Activated CD8-positive, alpha-beta T cell treated with anti-CD3 and anti-CD28 coated beads for 36 hours (primary cell): ENCODE data around the gene TMEM25. TPM values are rescaled to one million over a fixed set of nuclear protein-coding genes. Genes with fewer than 3 reads are reported as not detected.

Experiments used
- ATAC-seq: fragments of 200-7000 bp; cut with Tn5 transposase; one replicate; pipeline ENCODE4 v1.10.0; 2021; ENCODE audit warnings: mild to moderate bottlenecking, moderate library complexity
- CTCF ChIA-PET: fragments of 350-600 bp; sonication (Branson Sonifier 250); formaldehyde crosslinking; loops from one replicate; lab custom pipeline; 2021; ENCODE audit warnings: antibody characterized with exemption; lab: Charles Lee
- POLR2A ChIA-PET: fragments of 350-600 bp; sonication (Branson Sonifier 250); formaldehyde crosslinking; loops from one replicate; lab custom pipeline; 2021; ENCODE audit warnings: antibody characterized with exemption; lab: Charles Lee
- DNase-seq: peaks from one replicate; pipeline ENCODE4 v3.0.0-alpha.2; 2020
- H3K27ac Mint-ChIP-seq: one replicate; pipeline ENCODE4 v1.8.0; 2021; ENCODE audit warnings: mild to moderate bottlenecking, mixed read lengths
- H3K27me3 Mint-ChIP-seq: one replicate; pipeline ENCODE4 v1.8.0; 2021; ENCODE audit warnings: mixed read lengths
- H3K36me3 Mint-ChIP-seq: one replicate; pipeline ENCODE4 v1.8.0; 2021; ENCODE audit warnings: low read depth, mixed read lengths
- H3K4me1 Mint-ChIP-seq: one replicate; pipeline ENCODE4 v1.8.0; 2021; ENCODE audit warnings: low read depth, mixed read lengths
- H3K4me3 Mint-ChIP-seq: one replicate; pipeline ENCODE4 v1.8.0; 2021; ENCODE audit warnings: mild to moderate bottlenecking, moderate library complexity, mixed read lengths
- H3K9me3 Mint-ChIP-seq: one replicate; pipeline ENCODE4 v1.8.0; 2021; ENCODE audit warnings: mixed read lengths
- intact Hi-C: fragments of 100-400 bp; cut with micrococcal nuclease; formaldehyde crosslinking; loops from one replicate; pipeline ENCODE4 v1.10.0; 2022
- total RNA-seq, 2 experiments: library from RNA; stranded (reverse); gene quantifications; one replicate each; pipeline ENCODE4 v1.2.3, GENCODE V29; 2021
- TF ChIP-seq, protein P1 (sequence below): fragments of 200-600 bp; IDR thresholded peaks from one replicate; pipeline ENCODE4 v1.8.0; 2022; ENCODE audit warnings: antibody characterized with exemption, mild to moderate bottlenecking

TMEM25 gene
- total RNA-seq, 2 experiments from 2014 or later = 9.8 to 15.0 TPM

DNA sequence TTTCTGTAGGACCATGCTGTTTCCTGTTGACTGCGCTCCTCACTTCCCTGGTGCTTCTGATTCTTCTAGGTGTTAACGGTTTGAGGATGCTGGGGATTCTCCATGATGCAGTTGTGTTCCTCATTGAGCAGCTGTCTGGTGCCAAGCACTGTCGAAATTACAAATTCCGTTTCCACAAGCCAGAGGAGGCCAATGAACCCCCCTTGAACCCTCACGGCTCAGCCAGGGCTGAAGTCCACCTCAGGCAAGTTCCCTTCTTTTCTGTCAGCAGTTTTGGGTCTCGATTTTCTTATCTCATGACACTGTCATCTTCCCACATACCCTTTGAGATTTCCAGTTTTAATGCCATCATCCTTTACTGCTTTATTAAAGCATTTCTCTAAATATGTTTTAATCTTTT, 11.4 kb upstream of the TMEM25 start:
- Mint-ChIP-seq H3K4me3 (no peak overlapping the region), H3K27ac (peak overlapping the region; percentile 29), H3K4me1 (no peaks in the 10 kb centered on the region), H3K36me3 (peaks cover 31% of the 10 kb centered on the region), H3K27me3 (no peaks in the 10 kb centered on the region), H3K9me3 (no peaks in the 10 kb centered on the region)
- ATAC-seq = no peak
- ChIA-PET POLR2A (no interaction called here), CTCF (no interaction called here)
- intact Hi-C loops = no loop called here
- DNase-seq = no peak
- TF ChIP-seq, protein P1, sequence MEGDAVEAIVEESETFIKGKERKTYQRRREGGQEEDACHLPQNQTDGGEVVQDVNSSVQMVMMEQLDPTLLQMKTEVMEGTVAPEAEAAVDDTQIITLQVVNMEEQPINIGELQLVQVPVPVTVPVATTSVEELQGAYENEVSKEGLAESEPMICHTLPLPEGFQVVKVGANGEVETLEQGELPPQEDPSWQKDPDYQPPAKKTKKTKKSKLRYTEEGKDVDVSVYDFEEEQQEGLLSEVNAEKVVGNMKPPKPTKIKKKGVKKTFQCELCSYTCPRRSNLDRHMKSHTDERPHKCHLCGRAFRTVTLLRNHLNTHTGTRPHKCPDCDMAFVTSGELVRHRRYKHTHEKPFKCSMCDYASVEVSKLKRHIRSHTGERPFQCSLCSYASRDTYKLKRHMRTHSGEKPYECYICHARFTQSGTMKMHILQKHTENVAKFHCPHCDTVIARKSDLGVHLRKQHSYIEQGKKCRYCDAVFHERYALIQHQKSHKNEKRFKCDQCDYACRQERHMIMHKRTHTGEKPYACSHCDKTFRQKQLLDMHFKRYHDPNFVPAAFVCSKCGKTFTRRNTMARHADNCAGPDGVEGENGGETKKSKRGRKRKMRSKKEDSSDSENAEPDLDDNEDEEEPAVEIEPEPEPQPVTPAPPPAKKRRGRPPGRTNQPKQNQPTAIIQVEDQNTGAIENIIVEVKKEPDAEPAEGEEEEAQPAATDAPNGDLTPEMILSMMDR = no peak

DNA sequence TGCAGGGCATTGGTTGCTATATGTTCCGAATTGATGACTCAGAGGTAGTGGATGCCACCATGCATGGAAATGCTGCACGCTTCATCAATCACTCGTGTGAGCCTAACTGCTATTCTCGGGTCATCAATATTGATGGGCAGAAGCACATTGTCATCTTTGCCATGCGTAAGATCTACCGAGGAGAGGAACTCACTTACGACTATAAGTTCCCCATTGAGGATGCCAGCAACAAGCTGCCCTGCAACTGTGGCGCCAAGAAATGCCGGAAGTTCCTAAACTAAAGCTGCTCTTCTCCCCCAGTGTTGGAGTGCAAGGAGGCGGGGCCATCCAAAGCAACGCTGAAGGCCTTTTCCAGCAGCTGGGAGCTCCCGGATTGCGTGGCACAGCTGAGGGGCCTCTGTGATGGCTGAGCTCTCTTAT, 9.1 kb upstream of the TMEM25 start:
- POLR2A ChIA-PET = interaction anchor here (1.1 kb wide), 1 partner anchor 22 kb away, joined by 3 read pairs; no protein-coding TSS in a partner anchor
- no peaks in the 10 kb centered on the region for H3K9me3 Mint-ChIP-seq

DNA sequence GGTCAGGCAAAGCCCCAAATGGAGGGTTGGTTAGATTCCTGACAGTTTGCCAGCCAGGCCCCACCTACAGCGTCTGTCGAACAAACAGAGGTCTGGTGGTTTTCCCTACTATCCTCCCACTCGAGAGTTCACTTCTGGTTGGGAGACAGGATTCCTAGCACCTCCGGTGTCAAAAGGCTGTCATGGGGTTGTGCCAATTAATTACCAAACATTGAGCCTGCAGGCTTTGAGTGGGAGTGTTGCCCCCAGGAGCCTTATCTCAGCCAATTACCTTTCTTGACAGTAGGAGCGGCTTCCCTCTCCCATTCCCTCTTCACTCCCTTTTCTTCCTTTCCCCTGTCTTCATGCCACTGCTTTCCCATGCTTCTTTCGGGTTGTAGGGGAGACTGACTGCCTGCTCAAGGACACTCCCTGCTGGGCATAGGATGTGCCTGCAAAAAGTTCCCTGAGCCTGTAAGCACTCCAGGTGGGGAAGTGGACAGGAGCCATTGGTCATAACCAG, 8.4 kb upstream of the TMEM25 start:
- Mint-ChIP-seq H3K27me3 (no peaks in the 10 kb centered on the region), H3K36me3 (peaks cover 20% of the 10 kb centered on the region), H3K4me1 (no peaks in the 10 kb centered on the region), H3K27ac (no peak overlapping the region), H3K4me3 (no peak overlapping the region), H3K9me3 (no peaks in the 10 kb centered on the region)
- CTCF ChIA-PET = no interaction called here
- ATAC-seq (no peak), DNase-seq (no peak)
- intact Hi-C loops = no loop called here
- TF ChIP-seq, protein P1 = no peak
- POLR2A ChIA-PET = no interaction called here

More for the DNA sequence above, 9.1 kb upstream of the TMEM25 start:
- DNase-seq (no peak), ATAC-seq (no peak)
- Mint-ChIP-seq H3K36me3 (peaks cover 20% of the 10 kb centered on the region), H3K4me1 (no peaks in the 10 kb centered on the region), H3K27ac (no peak overlapping the region), H3K27me3 (no peaks in the 10 kb centered on the region), H3K4me3 (no peak overlapping the region)
- TF ChIP-seq, protein P1 = no peak
- CTCF ChIA-PET = no interaction called here
- intact Hi-C loops = no loop called here

DNA sequence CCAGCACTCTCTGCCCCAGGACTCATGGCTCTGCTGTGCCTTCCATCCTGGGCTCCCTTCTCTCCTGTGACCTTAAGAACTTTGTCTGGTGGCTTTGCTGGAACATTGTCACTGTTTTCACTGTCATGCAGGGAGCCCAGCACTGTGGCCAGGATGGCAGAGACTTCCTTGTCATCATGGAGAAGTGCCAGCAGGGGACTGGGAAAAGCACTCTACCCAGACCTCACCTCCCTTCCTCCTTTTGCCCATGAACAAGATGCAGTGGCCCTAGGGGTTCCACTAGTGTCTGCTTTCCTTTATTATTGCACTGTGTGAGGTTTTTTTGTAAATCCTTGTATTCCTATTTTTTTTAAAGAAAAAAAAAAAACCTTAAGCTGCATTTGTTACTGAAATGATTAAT, 6.6 kb upstream of the TMEM25 start:
- ChIA-PET POLR2A (interaction anchor here (1.3 kb wide), 1 partner anchor 15 kb away, joined by 5 read pairs; no protein-coding TSS in a partner anchor), CTCF (interaction anchor here (1.1 kb wide), 2 partner anchors 134 to 138 kb away, joined by 3 read pairs; no protein-coding TSS in a partner anchor)
- H3K27ac Mint-ChIP-seq = no peak overlapping the region
- H3K36me3 Mint-ChIP-seq = peaks cover 17% of the 10 kb centered on the region
- H3K27me3 Mint-ChIP-seq = no peaks in the 10 kb centered on the region
- intact Hi-C loops = no loop called here
- H3K4me3 Mint-ChIP-seq = no peak overlapping the region
- no peak for ATAC-seq
- peaks cover 6% of the 10 kb centered on the region for H3K4me1 Mint-ChIP-seq
- TF ChIP-seq, protein P1 = no peak
- no peaks in the 10 kb centered on the region for H3K9me3 Mint-ChIP-seq
- no peak for DNase-seq

DNA sequence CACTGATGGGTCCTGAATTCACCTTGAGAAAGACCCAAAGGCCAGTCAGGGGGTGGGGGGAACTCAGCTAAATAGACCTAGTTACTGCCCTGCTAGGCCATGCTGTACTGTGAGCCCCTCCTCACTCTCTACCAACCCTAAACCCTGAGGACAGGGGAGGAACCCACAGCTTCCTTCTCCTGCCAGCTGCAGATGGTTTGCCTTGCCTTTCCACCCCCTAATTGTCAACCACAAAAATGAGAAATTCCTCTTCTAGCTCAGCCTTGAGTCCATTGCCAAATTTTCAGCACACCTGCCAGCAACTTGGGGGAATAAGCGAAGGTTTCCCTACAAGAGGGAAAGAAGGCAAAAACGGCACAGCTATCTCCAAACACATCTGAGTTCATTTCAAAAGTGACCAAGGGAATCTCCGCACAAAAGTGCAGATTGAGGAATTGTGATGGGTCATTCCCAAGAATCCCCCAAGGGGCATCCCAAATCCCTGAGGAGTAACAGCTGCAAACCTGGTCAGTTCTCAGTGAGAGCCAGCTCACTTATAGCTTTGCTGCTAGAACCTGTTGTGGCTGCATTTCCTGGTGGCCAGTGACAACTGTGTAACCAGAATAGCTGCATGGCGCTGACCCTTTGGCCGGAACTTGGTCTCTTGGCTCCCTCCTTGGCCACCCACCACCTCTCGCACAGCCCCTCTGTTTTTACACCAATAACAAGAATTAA, 6.1 kb upstream of the TMEM25 start:
- Mint-ChIP-seq H3K4me1 (peaks cover 12% of the 10 kb centered on the region), H3K9me3 (no peaks in the 10 kb centered on the region), H3K4me3 (no peak overlapping the region), H3K27ac (peak overlapping the region; percentile 7), H3K27me3 (no peaks in the 10 kb centered on the region), H3K36me3 (peaks cover 13% of the 10 kb centered on the region)
- ATAC-seq (no peak), DNase-seq (no peak)
- intact Hi-C loops = loop anchor here (5.0 kb wide), 1 partner anchor 42 kb away; the partner anchor contains the start of gene IFT46
- TF ChIP-seq, protein P1 = no peak
- ChIA-PET CTCF (interaction anchor here (1.1 kb wide), 1 partner anchor 133 kb away, joined by 3 read pairs; no protein-coding TSS in a partner anchor), POLR2A (interaction anchor here (0.6 to 1.3 kb wide), 3 partner anchors 15 to 97 kb away, joined by 3 to 5 read pairs (median 3); no protein-coding TSS in a partner anchor)
